ENCODE measurements around the gene EGF.

Gene EGF

GRCh38 chr4:110058677-110059076, 146.0 kb downstream of the EGF start:
- no peak overlapping the region for H3K4me3 ChIP-seq (ENCODE audit: low read length)
- whole genome bisulfite sequencing (ENCODE audit: insufficient coverage, insufficient read length) = no CpG with 5 or more reads among the region's 1 CpG
- H3K27ac ChIP-seq (ENCODE audit: low read length) = no peak overlapping the region

GRCh38 chr4:110059556-110060191, 147.0 kb downstream of the EGF start:
- no peak overlapping the region for H3K27ac ChIP-seq (ENCODE audit: low read length)

More at GRCh38 chr4:110058677-110059076, 146.0 kb downstream of the EGF start:
- Histone ChIP-seq H3K9me3 (ENCODE audit: control insufficient read depth, insufficient read depth, low read length) (no peaks in the 10 kb centered on the region), H3K27me3 (ENCODE audit: control insufficient read depth, insufficient read depth, low read length) (no peaks in the 10 kb centered on the region), H3K36me3 (ENCODE audit: control insufficient read depth, insufficient read depth, low read length) (no peaks in the 10 kb centered on the region; the same call in 1 of the 2 replicates), H3K4me1 (ENCODE audit: control insufficient read depth, insufficient read depth, low read length) (no peaks in the 10 kb centered on the region)
- no peak for DNase-seq (ENCODE audit: low read depth, low spot score)

DNA sequence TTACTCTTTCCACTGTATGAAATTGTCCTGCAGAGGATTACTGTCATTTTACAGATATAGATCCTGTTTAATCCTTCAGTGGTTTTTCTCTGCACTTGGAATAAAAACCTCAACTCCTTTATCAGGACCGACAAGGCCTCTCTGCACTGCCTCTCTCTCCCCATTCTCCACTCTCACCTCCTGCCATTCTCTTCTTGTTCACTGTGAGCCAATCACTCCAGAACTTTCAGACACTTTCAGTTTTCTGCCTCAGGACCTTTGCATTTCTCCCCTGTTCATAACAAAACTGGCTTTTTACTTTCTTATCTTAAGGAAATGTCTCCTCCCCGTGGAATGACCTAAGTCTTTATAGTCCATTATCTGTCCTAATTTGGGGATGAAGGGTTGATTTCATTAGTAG, 148.4 kb downstream of the EGF start:
- WGBS (ENCODE audit: insufficient coverage, insufficient read length) = no CpG with 5 or more reads among the region's 2 CpGs
- H3K27me3 ChIP-seq (ENCODE audit: control insufficient read depth, insufficient read depth, low read length) = no peaks in the 10 kb centered on the region
- H3K4me1 ChIP-seq (ENCODE audit: control insufficient read depth, insufficient read depth, low read length) = no peaks in the 10 kb centered on the region
- no peak overlapping the region for H3K4me3 ChIP-seq (ENCODE audit: low read length)
- H3K36me3 ChIP-seq (ENCODE audit: control insufficient read depth, insufficient read depth, low read length) = no peaks in the 10 kb centered on the region; the same call in 1 of the 2 replicates
- H3K9me3 ChIP-seq (ENCODE audit: control insufficient read depth, insufficient read depth, low read length) = no peaks in the 10 kb centered on the region
- no peak overlapping the region for H3K27ac ChIP-seq (ENCODE audit: low read length)
- no peak for DNase-seq (ENCODE audit: low read depth, low spot score)

More at GRCh38 chr4:110059556-110060191, 147.0 kb downstream of the EGF start:
- Histone ChIP-seq H3K27me3 (ENCODE audit: control insufficient read depth, insufficient read depth, low read length) (no peaks in the 10 kb centered on the region), H3K4me3 (ENCODE audit: low read length) (no peak overlapping the region), H3K9me3 (ENCODE audit: control insufficient read depth, insufficient read depth, low read length) (no peaks in the 10 kb centered on the region), H3K36me3 (ENCODE audit: control insufficient read depth, insufficient read depth, low read length) (no peaks in the 10 kb centered on the region; the same call in 1 of the 2 replicates), H3K4me1 (ENCODE audit: control insufficient read depth, insufficient read depth, low read length) (no peaks in the 10 kb centered on the region)
- DNase-seq (ENCODE audit: low read depth, low spot score) = no peak
- no CpG with 5 or more reads among the region's 3 CpGs for WGBS (ENCODE audit: insufficient coverage, insufficient read length)

Measured in iPS DF 6.9 (cell line).